Putamen (tissue), 1 donor: ENCODE data around the gene BEST4.
"Not testable (repeated sequence)": the region's sequence is repeated elsewhere in the genome, so short reads cannot be mapped to it uniquely, and the experiment has no call there.

Source experiments
- DNase-seq: peaks from one replicate; pipeline ENCODE4 v3.0.0-alpha.2; 2016; ENCODE audit warnings: low spot score

The BEST4 gene

GRCh38 chr1:44819608-44820327 lies 31.8 kb upstream of the BEST4 start:
- peak; percentile 81 for DNase-seq

DNA sequence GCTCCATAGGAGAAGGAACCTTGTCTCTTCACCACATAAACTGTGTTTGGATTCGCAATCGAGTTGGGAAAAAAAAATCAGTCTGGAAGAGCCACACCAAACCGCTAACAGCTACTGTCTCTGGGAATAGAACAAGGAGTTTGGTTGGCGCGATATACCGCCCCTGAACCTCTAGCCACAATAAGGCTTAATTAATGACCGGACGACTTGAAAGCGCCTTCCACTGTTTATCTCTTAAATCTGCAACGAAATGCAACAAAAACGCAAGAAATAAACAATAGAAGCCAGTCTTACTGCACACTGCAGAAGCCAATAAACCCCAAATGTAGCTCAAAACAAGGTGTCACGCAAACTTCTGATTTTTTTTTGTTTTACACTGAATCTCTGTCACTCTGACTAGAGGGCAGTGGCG lies 31.2 kb upstream of the BEST4 start:
- DNase-seq, result no peak

DNA sequence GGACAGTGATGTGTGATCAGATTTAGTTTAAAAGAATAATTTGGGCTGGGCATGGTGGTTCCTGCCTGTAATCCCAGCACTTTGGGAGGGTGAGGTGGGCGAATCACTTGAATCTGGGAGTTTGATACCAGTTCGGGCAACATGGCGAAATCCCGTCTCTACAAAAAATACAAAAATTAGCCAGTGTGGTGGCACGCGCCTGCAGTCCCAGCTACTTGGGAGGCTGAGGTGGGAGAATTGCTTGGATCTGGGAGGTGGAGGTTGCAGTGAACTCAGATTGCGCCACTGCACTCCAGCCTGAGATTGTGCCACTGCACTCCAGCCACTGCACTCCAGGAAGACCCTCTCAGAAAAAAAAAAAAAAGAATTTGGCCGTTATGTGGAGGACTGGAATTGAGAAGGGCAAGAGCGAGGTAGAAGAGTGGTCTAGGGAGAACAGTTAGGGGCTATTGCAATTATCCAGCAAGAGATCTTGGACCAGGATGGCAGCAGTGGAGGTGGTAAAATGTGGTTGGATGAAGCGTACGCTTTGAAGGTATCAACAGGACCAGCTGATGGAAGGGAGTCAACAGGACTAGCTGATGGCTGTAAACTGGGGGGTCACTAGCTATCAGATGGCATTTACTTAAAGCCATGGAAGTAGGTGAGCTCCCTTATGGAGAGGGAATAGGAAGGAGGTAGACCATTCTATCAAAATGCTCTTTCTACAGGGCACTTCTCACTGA lies 30.0 kb upstream of the BEST4 start:
- DNase-seq, result no peak

DNA sequence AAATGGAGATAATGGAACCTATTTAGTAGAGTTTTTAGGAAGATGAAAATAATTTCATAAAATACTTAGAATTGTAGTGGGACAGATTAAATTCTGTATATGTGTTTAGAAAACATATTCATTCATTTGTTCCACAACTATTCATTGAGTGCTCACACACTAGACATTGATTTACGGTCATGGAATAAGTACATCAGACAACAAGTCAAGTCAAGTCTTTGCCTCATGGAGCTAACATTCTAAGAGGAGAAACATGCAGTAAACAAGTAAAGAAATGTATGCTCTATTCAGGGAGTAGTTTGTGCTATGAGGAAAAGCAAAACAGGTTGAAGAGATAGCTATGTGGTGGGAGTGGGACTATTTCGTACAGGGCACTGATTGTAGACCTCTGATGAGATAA lies 29.3 kb upstream of the BEST4 start:
- no peak for DNase-seq

- not testable (repeated sequence) for DNase-seq
Measured at GRCh38 chr1:44815926-44816325, 28.0 kb upstream of the BEST4 start.

DNA sequence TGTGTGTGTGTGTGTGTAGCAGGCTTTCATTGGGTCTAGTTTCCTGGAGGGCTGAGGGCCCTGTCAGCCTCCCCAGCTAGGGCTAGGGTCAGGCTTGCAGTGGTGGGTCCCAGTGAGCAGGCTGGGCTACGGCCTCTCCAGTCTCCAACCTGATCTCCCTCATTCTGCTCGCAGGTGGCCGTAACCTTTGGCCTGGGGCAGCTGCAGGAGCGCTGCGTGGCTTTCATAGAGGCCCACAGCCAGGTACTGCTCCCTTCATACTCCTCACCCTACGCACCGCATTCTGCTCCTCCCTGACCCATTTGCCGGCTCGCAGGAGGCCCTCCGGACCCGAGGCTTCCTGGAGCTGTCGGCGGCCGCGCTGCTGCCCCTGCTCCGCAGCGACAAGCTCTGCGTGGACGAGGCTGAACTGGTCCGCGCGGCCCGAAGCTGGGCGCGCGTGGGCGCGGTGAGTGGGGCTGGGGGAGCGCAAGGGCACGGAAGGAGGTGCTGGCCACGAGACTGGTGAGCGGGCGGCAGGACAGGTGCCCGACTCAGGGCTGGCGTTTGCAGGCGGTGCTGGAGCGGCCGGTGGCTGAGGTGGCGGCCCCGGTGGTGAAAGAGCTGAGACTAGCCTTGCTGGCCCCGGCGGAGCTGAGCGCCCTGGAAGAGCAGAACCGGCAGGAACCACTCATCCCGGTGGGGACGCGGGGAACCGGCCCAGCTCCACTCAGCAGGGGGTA lies 25.0 kb upstream of the BEST4 start:
- no peak for DNase-seq

GRCh38 chr1:44811234-44811633 lies 23.3 kb upstream of the BEST4 start:
- no peak for DNase-seq

GRCh38 chr1:44810762-44811105 lies 22.8 kb upstream of the BEST4 start:
- DNase-seq, result not testable (repeated sequence)

GRCh38 chr1:44810101-44810761 lies 22.3 kb upstream of the BEST4 start:
- peak; percentile 45 for DNase-seq

- DNase-seq, result no peak
Measured at GRCh38 chr1:44808938-44809917, 21.3 kb upstream of the BEST4 start.

DNA sequence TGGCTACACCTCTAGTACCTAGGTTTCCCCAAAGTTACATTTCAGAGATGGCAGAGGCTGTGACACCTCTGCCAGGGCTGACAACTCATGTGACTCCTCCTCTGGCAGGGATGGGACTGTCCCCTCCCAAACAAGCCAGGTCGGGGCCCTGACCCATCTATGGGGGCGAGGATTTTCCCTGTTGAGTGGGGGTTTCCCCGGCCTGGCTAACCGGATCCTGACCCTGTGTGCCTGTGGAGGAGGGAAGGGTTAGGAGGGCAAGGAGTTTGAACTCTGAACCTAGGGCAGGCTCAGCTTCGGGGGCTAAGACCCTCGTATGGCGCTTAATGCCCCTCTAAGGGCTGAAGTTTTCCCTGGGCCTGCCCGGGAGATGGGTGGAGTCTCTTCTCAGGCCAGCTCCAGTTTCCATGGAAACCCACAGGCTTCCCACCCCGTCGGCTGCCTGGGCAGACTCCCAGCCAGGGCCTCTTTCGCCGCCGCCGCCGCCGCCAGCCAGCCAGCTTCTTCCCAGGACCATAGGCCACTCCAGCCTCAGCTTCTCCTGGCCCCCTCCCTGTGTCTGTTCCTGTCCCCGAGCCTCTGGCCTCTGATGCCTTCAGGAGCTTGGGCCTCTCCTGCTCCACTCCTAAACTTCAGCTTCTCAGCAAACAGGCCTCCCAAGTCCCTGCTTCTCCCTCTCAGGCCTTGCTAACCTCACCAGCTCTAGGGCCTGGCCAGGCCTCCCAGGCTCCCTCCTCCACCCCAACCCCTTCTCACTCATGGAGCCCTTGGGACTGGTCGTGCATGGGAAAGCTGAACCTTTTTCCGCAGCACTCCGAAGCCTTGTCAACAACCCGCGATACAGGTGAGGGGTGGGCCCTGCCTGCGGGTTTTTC lies 20.3 kb upstream of the BEST4 start, which contains the start of gene BTBD19:
Gene BTBD19 (plus strand): TSS at position 461 of the 875 bp plus-strand sequence. CDS start 298 bp downstream, at position 759.
- DNase-seq, result peak; percentile 73

GRCh38 chr1:44807364-44808062 lies 19.5 kb upstream of the BEST4 start:
- peak; percentile 77 for DNase-seq

- no peak for DNase-seq
Measured at GRCh38 chr1:44806704-44807363, 18.9 kb upstream of the BEST4 start, which contains the start of gene DYNLT4. DYNLT4 (minus strand) TSS chr1:44807351; CDS start chr1:44806668, 683 bp downstream.

DNA sequence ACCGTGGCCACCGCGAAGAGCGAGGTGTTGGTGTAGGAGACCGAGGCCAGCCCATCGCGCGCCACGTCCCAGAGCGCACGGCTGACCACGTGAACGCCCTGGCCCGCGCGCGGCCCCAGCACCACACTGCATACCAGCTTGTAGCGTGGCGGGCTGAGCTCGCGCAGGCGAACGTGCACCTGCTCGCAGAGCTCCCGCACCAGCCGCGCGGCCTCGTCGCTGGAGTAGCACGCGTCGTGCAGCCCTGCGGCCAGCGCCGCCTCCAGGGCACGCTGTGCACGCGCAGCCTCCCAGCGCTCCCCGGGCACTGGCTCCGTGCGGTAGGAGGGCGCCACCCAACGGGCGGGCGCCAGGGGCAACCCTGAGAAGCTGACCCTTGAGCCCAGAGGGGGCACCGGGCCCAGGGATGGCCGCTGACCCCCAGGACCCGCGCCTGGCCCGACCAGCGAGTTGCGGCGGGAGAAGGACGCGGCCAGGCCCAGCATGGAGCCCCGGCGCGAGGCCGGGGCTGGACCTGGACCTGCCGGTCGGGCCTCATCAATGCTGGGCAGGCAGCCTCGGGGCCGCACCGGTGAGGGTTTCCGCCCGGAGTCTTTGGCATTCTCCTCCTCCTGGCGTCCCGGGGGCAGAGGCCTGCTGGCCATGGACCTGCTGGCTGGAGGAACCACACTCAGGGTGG lies 18.2 kb upstream of the BEST4 start:
- no peak for DNase-seq

DNA sequence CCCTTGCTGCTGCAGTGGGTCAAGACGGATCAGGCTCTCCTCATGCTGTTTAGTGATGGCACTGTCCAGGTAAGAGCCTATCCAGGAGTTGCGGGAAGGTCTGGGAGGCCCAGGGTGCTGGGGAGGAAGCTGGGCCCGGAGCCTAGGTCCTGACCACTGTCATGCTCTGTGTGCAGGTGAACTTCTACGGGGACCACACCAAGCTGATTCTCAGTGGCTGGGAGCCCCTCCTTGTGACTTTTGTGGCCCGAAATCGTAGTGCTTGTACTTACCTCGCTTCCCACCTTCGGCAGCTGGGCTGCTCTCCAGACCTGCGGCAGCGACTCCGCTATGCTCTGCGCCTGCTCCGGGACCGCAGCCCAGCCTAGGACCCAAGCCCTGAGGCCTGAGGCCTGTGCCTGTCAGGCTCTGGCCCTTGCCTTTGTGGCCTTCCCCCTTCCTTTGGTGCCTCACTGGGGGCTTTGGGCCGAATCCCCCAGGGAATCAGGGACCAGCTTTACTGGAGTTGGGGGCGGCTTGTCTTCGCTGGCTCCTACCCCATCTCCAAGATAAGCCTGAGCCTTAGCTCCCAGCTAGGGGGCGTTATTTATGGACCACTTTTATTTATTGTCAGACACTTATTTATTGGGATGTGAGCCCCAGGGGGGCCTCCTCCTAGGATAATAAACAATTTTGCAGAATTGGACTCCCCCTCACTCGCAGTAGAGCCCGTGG lies 17.5 kb upstream of the BEST4 start:
- no peak for DNase-seq

DNA sequence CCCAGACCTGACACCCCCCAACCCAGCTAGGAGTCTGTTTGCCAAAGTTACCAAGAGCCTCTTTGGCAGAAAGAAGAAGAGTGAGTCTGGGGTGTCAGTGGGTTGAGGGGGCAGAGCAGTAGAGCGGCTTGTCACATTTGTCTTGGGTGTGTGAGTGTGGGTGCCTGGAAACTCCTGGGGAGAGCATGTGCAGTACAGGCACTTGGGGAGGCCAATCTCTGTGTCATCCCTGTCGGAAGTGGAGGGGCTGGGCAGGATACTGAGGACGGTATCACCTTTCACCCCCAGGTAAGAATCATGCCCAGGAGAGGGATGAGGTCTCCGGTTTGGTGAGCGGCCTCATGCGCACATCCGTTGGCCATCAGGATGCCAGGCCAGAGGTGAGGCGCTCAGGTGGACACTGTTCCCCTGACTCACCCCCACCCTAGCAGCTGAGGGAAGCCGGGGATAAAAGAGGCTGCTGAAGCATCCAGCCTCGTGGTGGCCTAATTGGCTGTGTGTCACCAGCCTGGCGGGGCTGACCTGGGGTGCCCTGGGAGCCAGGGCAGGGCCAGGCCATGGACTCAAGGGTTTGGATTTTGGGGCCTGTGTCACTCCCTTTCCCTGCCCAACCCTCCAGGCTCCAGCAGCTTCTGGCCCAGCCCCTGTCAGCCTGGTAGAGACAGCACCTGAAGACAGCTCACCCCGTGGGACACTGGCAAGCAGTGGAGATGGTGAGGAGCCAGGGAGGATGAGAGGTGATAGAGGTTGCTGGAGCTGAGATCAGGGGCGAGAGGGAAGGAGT lies 15.5 kb upstream of the BEST4 start:
- no peak for DNase-seq

GRCh38 chr1:44803062-44803311 lies 15.0 kb upstream of the BEST4 start:
- DNase-seq, result no peak
